Measurements from ENCODE around the gene TCEANC. TPM values are rescaled to one million over a fixed set of nuclear protein-coding genes. Genes with fewer than 3 reads are reported as not detected.

The TCEANC gene
- total RNA-seq, 1 donor from 2014 or later, result 2.5 TPM

GRCh38 chrX:13693341-13693961 lies 40.5 kb downstream of the TCEANC start:
- H3K9me3 Mint-ChIP-seq (ENCODE audit: low read depth), result no peaks in the 10 kb centered on the region
- H3K36me3 Mint-ChIP-seq (ENCODE audit: low read depth), result no peaks in the 10 kb centered on the region
- H3K4me1 Mint-ChIP-seq (ENCODE audit: low read depth), result peaks cover 48% of the 10 kb centered on the region

DNA sequence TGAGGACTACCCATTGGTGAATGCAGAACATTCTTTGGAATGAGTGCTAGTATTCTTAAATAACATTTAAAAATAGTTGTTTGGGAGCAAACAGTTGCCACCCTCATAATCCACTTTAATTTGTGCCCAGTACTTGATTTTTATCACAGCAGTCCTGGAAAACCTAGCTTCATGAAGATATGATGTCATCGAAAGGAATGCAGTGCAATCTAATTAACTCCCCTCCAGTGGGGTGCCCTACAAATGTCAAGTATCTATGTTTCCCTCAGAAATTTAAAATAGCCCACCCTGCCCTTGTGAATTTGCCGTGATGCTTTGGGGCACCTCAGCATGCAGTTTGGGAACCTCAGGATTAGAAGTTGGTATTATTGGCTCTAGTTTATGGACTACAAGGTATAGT lies 41.4 kb downstream of the TCEANC start:
- Mint-ChIP-seq H3K4me3 (ENCODE audit: unreplicated experiment) (no peak overlapping the region), H3K9me3 (ENCODE audit: low read depth) (no peaks in the 10 kb centered on the region), H3K36me3 (ENCODE audit: low read depth) (no peaks in the 10 kb centered on the region), H3K27ac (ENCODE audit: unreplicated experiment) (peak overlapping the region; percentile 70), H3K4me1 (ENCODE audit: low read depth) (peaks cover 49% of the 10 kb centered on the region), H3K27me3 (ENCODE audit: low read depth) (no peaks in the 10 kb centered on the region)
- DNase-seq (ENCODE audit: low spot score), result no peak
- TF ChIP-seq CTCF (IDR thresholded peaks at IDR 0.05), result no peak

More at GRCh38 chrX:13693341-13693961, 40.5 kb downstream of the TCEANC start:
- no peak for DNase-seq (ENCODE audit: low spot score)
- no peak for TF ChIP-seq CTCF (IDR thresholded peaks at IDR 0.05)
- peak overlapping the region; percentile 38 for H3K27ac Mint-ChIP-seq (ENCODE audit: unreplicated experiment)
- peak overlapping the region; percentile 21 for H3K4me3 Mint-ChIP-seq (ENCODE audit: unreplicated experiment)
- H3K27me3 Mint-ChIP-seq (ENCODE audit: low read depth), result no peaks in the 10 kb centered on the region

GRCh38 chrX:13694983-13695382 lies 42.0 kb downstream of the TCEANC start:
- peaks cover 50% of the 10 kb centered on the region for H3K4me1 Mint-ChIP-seq (ENCODE audit: low read depth)

GRCh38 chrX:13695601-13696115 lies 42.7 kb downstream of the TCEANC start:
- H3K4me1 Mint-ChIP-seq (ENCODE audit: low read depth), result peaks cover 45% of the 10 kb centered on the region
- H3K36me3 Mint-ChIP-seq (ENCODE audit: low read depth), result no peaks in the 10 kb centered on the region
- no peak overlapping the region for H3K27ac Mint-ChIP-seq (ENCODE audit: unreplicated experiment)
- TF ChIP-seq CTCF (IDR thresholded peaks at IDR 0.05), result no peak
- no peak overlapping the region for H3K4me3 Mint-ChIP-seq (ENCODE audit: unreplicated experiment)
- H3K9me3 Mint-ChIP-seq (ENCODE audit: low read depth), result no peaks in the 10 kb centered on the region
- DNase-seq (ENCODE audit: low spot score), result no peak
- H3K27me3 Mint-ChIP-seq (ENCODE audit: low read depth), result no peaks in the 10 kb centered on the region

More at GRCh38 chrX:13694983-13695382, 42.0 kb downstream of the TCEANC start:
- Mint-ChIP-seq H3K9me3 (ENCODE audit: low read depth) (no peaks in the 10 kb centered on the region), H3K27me3 (ENCODE audit: low read depth) (no peaks in the 10 kb centered on the region), H3K27ac (ENCODE audit: unreplicated experiment) (peak overlapping the region; percentile 70), H3K4me3 (ENCODE audit: unreplicated experiment) (no peak overlapping the region), H3K36me3 (ENCODE audit: low read depth) (no peaks in the 10 kb centered on the region)
- no peak for TF ChIP-seq CTCF (IDR thresholded peaks at IDR 0.05)
- DNase-seq (ENCODE audit: low spot score), result no peak

DNA sequence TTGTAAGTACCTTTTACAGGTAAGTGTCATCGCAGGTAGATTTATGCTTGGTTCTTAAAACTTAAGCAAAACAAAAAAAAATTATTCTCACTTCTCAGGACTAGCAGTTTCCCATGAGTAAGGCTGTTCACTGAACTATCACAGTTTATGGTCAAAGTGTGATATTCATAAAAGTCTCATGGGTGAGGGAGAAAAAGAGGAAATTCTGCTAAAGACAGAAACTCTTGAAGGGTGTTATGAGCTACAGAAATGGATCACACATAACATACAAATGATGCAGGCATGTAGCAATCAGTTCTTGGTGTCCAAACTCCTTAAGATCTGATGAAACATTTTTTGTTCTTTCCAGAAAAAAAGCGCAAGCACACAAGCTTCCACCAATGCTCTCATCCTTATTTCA lies 44.5 kb downstream of the TCEANC start:
- no peak for TF ChIP-seq CTCF (IDR thresholded peaks at IDR 0.05)
- H3K36me3 Mint-ChIP-seq (ENCODE audit: low read depth), result no peaks in the 10 kb centered on the region
- H3K4me3 Mint-ChIP-seq (ENCODE audit: unreplicated experiment), result no peak overlapping the region
- DNase-seq (ENCODE audit: low spot score), result no peak
- no peaks in the 10 kb centered on the region for H3K27me3 Mint-ChIP-seq (ENCODE audit: low read depth)
- H3K4me1 Mint-ChIP-seq (ENCODE audit: low read depth), result peaks cover 34% of the 10 kb centered on the region
- H3K9me3 Mint-ChIP-seq (ENCODE audit: low read depth), result no peaks in the 10 kb centered on the region
- no peak overlapping the region for H3K27ac Mint-ChIP-seq (ENCODE audit: unreplicated experiment)

Measured in chondrocyte (in vitro differentiated cells).